AG04449 (cell line): ENCODE results near the gene OXGR1.
"Not testable (repeated sequence)": the region's sequence is repeated elsewhere in the genome, so short reads cannot be mapped to it uniquely, and the experiment has no call there.

Source experiments
- CTCF ChIA-PET: fragments of 350-600 bp; formaldehyde crosslinking; extraction: SDS; loops from one replicate; lab custom pipeline; 2021; ENCODE audit warnings: antibody characterized with exemption; lab: Yijun Ruan, JAX
- POLR2A ChIA-PET: fragments of 400-600, 350-600 bp; formaldehyde crosslinking; extraction: SDS; loops from one replicate; lab custom pipeline; 2020; ENCODE audit warnings: antibody characterized with exemption, inconsistent platforms; lab: Yijun Ruan, JAX
- DNase-seq: peaks from one replicate; pipeline ENCODE4 v3.0.0-alpha.2; 2010; ENCODE audit warnings: low read depth, low spot score
- H3K4me3 ChIP-seq: 2 replicates; pipeline ENCODE4 v1.5.1; 2011; ENCODE audit warnings: low read depth, mild to moderate bottlenecking, control low read depth, low read length
- TF ChIP-seq, protein P1 (sequence below): IDR thresholded peaks from one replicate; pipeline ENCODE4 v1.5.1; 2011; ENCODE audit warnings: mild to moderate bottlenecking, moderate library complexity, low read length, control low read depth, inconsistent platforms; ENCODE audit not compliant: insufficient read depth; ENCODE audit errors: missing control alignments

The OXGR1 gene

GRCh38 chr13:96984051-96984508 lies 10.2 kb downstream of the OXGR1 start:
- TF ChIP-seq, protein P1, sequence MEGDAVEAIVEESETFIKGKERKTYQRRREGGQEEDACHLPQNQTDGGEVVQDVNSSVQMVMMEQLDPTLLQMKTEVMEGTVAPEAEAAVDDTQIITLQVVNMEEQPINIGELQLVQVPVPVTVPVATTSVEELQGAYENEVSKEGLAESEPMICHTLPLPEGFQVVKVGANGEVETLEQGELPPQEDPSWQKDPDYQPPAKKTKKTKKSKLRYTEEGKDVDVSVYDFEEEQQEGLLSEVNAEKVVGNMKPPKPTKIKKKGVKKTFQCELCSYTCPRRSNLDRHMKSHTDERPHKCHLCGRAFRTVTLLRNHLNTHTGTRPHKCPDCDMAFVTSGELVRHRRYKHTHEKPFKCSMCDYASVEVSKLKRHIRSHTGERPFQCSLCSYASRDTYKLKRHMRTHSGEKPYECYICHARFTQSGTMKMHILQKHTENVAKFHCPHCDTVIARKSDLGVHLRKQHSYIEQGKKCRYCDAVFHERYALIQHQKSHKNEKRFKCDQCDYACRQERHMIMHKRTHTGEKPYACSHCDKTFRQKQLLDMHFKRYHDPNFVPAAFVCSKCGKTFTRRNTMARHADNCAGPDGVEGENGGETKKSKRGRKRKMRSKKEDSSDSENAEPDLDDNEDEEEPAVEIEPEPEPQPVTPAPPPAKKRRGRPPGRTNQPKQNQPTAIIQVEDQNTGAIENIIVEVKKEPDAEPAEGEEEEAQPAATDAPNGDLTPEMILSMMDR, result no peak
- ChIA-PET POLR2A (no interaction called here), CTCF (no interaction called here)
- DNase-seq, result no peak
- H3K4me3 ChIP-seq, result no peak overlapping the region

- ChIA-PET CTCF (no interaction called here), POLR2A (no interaction called here)
- no peak for DNase-seq
- TF ChIP-seq, protein P1, result no peak
- H3K4me3 ChIP-seq, result no peak overlapping the region
These were observed 11.6 kb downstream of the OXGR1 start for GRCh38 chr13:96982672-96983071.

DNA sequence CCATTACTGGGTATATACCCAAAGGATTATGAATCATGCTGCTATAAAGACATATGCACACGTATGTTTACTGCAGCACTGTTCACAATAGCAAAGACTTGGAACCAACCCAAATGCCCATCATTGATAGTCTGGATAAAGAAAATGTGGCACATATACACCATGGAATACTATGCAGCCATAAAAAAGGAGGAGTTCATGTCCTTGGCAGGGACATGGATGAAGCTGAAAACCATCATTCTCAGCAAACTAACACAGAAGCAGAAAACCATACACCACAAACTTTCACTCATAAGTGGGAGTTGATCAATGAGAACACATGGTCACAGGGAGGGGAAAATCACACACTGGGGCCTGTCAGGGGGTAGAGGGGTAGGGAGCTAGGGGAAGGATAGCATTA lies 14.4 kb downstream of the OXGR1 start:
- CTCF ChIA-PET, result interaction anchor here (1.8 kb wide), 1 partner anchor 38 kb away, joined by 6 read pairs; no protein-coding TSS in a partner anchor
- DNase-seq, POLR2A ChIA-PET, H3K4me3 ChIP-seq: not testable (repeated sequence)

DNA sequence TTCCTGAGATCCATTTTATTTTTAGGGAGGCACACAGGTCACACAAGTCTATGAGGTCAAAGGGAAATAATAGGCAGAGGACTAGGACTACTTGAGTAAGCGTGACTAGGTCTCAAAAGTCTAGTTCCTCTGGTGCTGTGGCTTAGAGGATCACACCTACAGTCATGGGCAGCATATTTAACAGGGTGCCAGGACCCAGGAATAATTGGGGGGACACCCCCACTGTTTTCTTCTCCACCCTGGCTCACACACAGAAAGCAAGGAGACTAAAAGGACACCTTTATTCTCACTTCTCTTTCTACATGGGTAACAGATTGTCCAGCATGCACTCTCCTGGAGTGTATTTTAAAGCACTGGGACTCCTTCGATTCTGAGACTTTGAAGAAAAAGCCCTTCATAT lies 26.2 kb downstream of the OXGR1 start:
- CTCF ChIA-PET, result interaction anchor here (1.1 kb wide), 1 partner anchor 10 kb away, joined by 3 read pairs; no protein-coding TSS in a partner anchor
- POLR2A ChIA-PET, result no interaction called here

DNA sequence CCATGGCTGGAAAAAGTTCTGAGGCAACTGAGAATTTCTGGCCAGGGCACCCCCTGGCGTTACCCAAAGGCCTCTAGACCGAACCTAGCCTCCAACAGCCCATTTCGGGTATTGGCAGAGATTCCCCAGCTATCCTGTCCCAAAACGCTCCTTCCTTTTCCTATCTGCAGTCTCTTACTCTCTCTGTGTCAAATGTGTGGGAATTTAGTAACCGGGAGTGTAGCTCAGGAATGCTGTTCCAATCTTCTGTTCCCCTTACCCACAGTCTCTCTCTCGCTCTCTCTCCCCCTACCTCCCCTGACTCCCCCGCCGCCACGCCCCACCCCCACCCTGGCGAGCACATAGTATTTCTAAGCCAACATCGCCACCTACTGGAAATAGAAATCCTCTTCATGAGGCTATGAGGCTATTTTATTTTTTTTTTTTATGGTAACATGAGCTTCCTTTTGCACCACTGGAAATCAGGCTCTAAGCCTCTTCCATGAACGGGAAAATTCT lies 27.0 kb downstream of the OXGR1 start:
- H3K4me3 ChIP-seq, result no peak overlapping the region
- ChIA-PET POLR2A (no interaction called here), CTCF (no interaction called here)
- DNase-seq, result no peak
- TF ChIP-seq, protein P1, result no peak

More for the DNA sequence above, 26.2 kb downstream of the OXGR1 start:
- TF ChIP-seq, protein P1, result no peak
- H3K4me3 ChIP-seq, result no peak overlapping the region
- no peak for DNase-seq

- DNase-seq, result no peak
- ChIA-PET CTCF (interaction anchor here (0.7 kb wide), 1 partner anchor 8 kb away, joined by 3 read pairs; no protein-coding TSS in a partner anchor), POLR2A (no interaction called here)
- TF ChIP-seq, protein P1, result no peak
- no peak overlapping the region for H3K4me3 ChIP-seq
These were observed 27.7 kb downstream of the OXGR1 start for GRCh38 chr13:96966415-96967102.
